Lung microvascular endothelial cell (primary cell): Measurements from ENCODE around the gene RPS6KA5. TPM values are rescaled to one million over a fixed set of nuclear protein-coding genes. Genes with fewer than 3 reads are reported as not detected.

Experiments
- DNase-seq, 2 donors: peaks; one replicate each; pipeline versions ENCODE4 v3.0.0 to v3.0.0-alpha.2; 2010; ENCODE audit warnings: low read depth in 2 of 2
- total RNA-seq: library from RNA; depleted of rRNA; stranded (reverse); fragments of >200 nt; gene quantifications from 2 replicates; pipeline ENCODE4 v1.2.1, GENCODE V29; 2014

The RPS6KA5 gene
- total RNA-seq, 1 donor from 2014 or later = 1.2 TPM

DNA sequence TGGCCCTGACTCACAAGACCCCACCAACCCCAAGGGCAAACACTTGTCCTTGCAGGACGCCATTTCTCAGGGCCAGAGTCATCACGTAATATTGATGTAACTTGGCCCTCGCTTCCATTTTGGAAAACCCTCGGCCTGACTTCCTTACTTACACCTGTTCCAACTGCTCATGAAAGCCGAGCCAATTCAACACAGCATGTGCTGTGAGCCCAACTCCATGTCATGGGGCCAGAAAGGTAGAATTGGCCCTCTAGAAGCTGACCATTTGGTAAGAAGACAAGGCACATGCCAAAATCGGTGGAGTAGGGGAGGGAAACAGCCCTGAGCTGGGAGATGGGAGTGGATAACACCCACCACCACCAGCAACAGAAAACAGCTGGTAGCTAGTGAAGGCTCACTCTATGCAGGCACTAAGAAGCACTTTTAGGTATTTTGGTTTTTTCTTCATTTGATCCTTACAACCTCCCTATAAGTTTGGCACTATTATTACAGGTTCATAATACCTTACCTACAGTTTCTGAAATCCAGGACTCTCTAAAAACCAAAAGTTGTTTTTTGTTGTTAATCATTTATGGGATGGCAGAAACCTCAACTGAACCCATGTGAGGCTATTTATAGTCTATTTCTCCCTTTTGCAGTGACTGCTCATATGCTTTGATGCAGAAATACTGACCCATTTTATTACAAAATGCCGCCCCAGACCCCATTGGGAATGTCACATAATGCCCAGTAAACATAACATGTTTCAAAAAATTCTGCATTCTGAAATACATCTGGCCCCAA, 250.7 kb downstream of the RPS6KA5 start:
- no peak for DNase-seq

DNA sequence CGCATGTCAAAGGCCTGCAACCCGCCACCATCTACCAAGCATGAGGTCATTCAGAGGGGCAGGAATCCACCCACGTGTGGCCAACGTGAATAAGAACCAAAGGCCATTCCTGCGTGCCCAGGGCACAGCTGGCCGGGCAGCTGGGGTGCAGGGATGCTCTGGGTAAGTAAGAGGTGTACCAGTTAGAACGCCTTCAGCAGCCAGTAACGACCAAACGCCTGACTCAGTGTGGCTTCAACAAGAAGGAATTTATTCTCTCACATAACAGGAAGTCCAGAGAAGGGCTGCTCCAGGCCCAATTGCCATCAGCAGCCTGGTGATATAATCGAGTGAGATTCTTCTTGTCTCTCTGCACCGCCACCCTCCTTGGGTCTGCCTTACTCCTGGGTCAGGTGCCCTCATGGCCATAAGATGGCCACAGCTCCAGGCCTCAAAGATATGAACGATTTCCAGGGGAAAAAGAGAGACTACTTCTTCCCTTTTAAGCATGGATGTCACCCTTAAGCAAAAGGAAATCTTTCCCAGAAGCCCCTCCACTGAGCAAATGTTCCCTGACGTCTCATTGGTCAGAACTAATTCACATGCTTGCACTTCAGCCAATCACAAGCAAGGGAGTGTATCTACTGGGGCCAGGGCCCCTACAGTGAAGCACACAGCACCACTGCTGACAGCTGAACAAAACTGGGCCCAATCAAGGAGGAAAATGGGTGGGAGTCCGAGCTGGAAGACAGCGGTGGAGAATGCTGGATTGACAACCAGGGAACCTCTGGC, 251.5 kb downstream of the RPS6KA5 start:
- peak in 1 of 2 donors; percentile 52 for DNase-seq

GRCh38 chr14:90807060-90807459, 253.4 kb downstream of the RPS6KA5 start:
- no peak for DNase-seq

DNA sequence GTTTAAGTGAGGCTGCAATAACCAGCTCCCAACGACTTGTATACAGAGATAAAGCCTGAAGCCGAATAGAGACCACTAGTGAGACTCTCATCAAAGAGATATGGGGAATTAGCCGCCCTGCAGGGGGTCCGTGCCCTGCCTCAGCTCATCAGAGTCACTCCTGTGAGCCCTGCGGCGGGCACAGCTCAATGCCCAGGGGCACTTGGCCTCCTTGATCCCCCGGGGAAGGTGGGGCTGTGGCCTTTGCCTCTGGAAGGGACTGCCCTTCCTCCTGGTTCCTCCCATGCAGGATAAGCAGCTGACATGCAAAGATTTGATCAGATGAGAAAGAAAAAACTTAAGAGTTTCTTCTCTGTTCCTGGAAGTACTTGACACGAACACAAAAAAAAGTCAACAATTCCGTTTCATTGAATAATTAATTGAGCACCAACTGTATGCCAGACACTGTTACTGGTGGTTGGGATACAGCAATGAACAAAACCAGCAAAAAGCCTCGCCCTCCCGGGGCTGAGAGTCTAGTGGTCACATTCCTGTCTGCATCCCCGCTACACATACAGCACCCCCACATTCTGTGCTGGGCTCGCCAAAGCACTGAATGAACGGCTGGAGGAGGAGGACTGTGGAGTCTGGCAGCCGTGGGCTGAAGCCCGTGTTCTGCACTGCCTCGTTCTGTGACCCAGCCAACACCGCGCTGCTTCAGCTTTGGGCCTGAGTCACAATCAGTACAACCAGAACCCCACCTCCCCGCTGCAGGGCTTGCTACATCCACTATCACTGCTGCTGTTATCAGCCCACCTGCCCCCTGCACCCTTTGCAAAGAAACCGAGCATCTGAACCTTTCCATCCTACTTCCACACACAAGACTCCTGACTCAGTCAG, 254.5 kb downstream of the RPS6KA5 start:
- DNase-seq = no peak

DNA sequence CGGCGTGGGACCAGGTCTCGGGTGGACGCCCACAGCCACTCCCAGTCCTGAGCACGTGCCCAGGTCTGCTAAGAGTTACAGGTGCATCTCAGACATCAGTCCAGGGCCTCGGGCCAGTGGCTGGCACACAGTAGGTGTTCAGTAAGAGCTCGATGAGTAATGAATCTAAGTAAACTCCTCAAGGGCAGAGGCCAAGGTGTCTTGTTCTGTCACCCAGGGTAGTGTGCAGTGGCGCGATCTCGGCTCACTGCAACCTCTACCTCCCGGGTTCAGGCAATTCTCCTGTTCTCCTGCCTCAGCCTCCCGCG, 255.4 kb downstream of the RPS6KA5 start:
- DNase-seq = no peak

DNA sequence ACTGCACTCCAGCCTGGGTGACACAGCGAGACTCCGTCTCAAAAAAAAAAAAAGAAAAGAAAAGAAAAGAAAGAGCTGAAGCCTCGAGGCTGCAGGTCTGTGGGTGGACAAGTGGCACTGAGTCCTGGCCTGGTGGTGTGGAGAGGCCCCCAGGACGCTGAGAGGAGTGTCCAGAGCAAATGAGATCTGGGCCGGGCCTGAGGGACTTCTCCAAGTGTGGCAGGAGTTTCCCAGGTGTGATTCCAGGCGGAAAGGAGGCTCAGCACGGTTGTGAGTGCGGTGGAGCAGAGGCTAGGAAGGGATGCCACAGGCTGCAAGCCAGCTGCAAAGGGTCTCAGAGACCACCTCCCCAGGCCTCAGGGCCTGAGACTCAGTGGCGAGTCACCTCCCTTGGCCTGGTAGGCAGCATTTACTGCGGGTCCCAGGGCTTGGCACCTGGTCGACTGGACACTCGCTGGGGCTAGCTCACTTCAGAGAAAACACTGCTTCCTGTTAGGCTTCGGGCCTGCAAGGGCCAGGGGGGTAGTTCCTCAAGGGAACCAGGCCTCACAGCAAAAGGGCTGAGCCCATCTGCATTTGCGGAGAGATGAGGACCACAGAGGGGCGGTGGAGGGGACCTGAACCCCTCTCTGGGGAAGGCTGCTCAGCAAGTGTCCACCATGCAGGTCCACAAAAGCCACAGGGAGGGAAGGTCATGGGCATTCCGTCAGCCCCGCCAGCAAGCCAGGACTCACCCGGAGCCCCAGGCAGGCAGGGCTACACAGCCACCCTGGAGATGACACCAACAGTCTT, 256.0 kb downstream of the RPS6KA5 start:
- DNase-seq = no peak

- no peak for DNase-seq
These were observed 257.2 kb downstream of the RPS6KA5 start for GRCh38 chr14:90803249-90803648.

- no peak for DNase-seq
These were observed 261.0 kb downstream of the RPS6KA5 start for GRCh38 chr14:90799420-90799819.

- DNase-seq = no peak
These were observed 262.5 kb downstream of the RPS6KA5 start for GRCh38 chr14:90797919-90798318.

Other genes starting within 250 kb of the RPS6KA5 start
- gene TTC7B, start 244.2 kb downstream of the RPS6KA5 start, total RNA-seq = 9.2 and 14.7 TPM in 2 replicates
- gene DGLUCY, start 53.4 kb upstream of the RPS6KA5 start, total RNA-seq = 29.0 and 30.1 TPM in 2 replicates
- 0.20 and 0.44 TPM in 2 replicates for gene GPR68, start 184.1 kb upstream of the RPS6KA5 start, total RNA-seq